BLaER1 (cell line): ENCODE results near the gene FLRT2.

Source experiments
- H3K27ac ChIP-seq: shearing (Covaris generic); formaldehyde crosslinking; 2 replicates; pipeline ENCODE4 v1.8.1; 2022
- H3K27me3 ChIP-seq: shearing (Covaris generic); formaldehyde crosslinking; 2 replicates; pipeline ENCODE4 v1.8.1; 2022
- H3K36me3 ChIP-seq: shearing (Covaris generic); formaldehyde crosslinking; 2 replicates; pipeline ENCODE4 v1.8.1; 2022
- H3K4me1 ChIP-seq: shearing (Covaris generic); formaldehyde crosslinking; 2 replicates; pipeline ENCODE4 v1.8.1; 2022
- H3K4me2 ChIP-seq: shearing (Covaris generic); formaldehyde crosslinking; 2 replicates; pipeline ENCODE4 v1.8.1; 2022
- H3K4me3 ChIP-seq: shearing (Covaris generic); formaldehyde crosslinking; 2 replicates; pipeline ENCODE4 v1.8.1; 2022
- H3K9ac ChIP-seq: shearing (Covaris generic); formaldehyde crosslinking; 2 replicates; pipeline ENCODE4 v1.8.1; 2022
- H3K9me3 ChIP-seq: shearing (Covaris generic); formaldehyde crosslinking; 2 replicates; pipeline ENCODE4 v1.8.1; 2022
- H4K20me1 ChIP-seq: shearing (Covaris generic); formaldehyde crosslinking; 2 replicates; pipeline ENCODE4 v1.8.1; 2022
- Cebpa-rat ChIP-seq: shearing (Covaris generic); IDR thresholded peaks from 2 replicates; pipeline ENCODE4 v1.8.1; 2022

Gene FLRT2

GRCh38 chr14:85516239-85517113 is 13.5 kb upstream of the FLRT2 start:
- Histone ChIP-seq H3K4me1 (no peaks in the 10 kb centered on the region), H3K9ac (no peak overlapping the region), H3K36me3 (no peaks in the 10 kb centered on the region), H3K27me3 (no peaks in the 10 kb centered on the region), H3K9me3 (no peaks in the 10 kb centered on the region), H4K20me1 (no peaks in the 10 kb centered on the region), H3K4me3 (no peak overlapping the region), H3K27ac (no peak overlapping the region), H3K4me2 (no peak overlapping the region)
- no peak for TF ChIP-seq Cebpa-rat

GRCh38 chr14:85517114-85517688 is 12.7 kb upstream of the FLRT2 start:
- Histone ChIP-seq H4K20me1 (no peaks in the 10 kb centered on the region), H3K36me3 (no peaks in the 10 kb centered on the region), H3K27ac (no peak overlapping the region), H3K4me2 (no peak overlapping the region), H3K27me3 (no peaks in the 10 kb centered on the region), H3K4me1 (no peaks in the 10 kb centered on the region), H3K9me3 (no peaks in the 10 kb centered on the region), H3K9ac (no peak overlapping the region), H3K4me3 (no peak overlapping the region)
- TF ChIP-seq Cebpa-rat = no peak

- no peak overlapping the region for H3K9ac ChIP-seq
- no peak overlapping the region for H3K4me2 ChIP-seq
- no peak overlapping the region for H3K4me3 ChIP-seq
- H4K20me1 ChIP-seq = no peaks in the 10 kb centered on the region
- no peaks in the 10 kb centered on the region for H3K36me3 ChIP-seq
- no peaks in the 10 kb centered on the region for H3K27me3 ChIP-seq
- no peak overlapping the region for H3K27ac ChIP-seq
- H3K9me3 ChIP-seq = no peaks in the 10 kb centered on the region
- no peak for TF ChIP-seq Cebpa-rat
- no peaks in the 10 kb centered on the region for H3K4me1 ChIP-seq
Observed at GRCh38 chr14:85519661-85520305, 10.2 kb upstream of the FLRT2 start.

GRCh38 chr14:85520581-85520980 is 9.4 kb upstream of the FLRT2 start:
- H3K36me3 ChIP-seq = no peaks in the 10 kb centered on the region
- no peaks in the 10 kb centered on the region for H3K27me3 ChIP-seq
- no peak overlapping the region for H3K9ac ChIP-seq
- H3K9me3 ChIP-seq = no peaks in the 10 kb centered on the region
- no peak for TF ChIP-seq Cebpa-rat
- H3K4me1 ChIP-seq = no peaks in the 10 kb centered on the region
- no peak overlapping the region for H3K4me3 ChIP-seq
- no peak overlapping the region for H3K27ac ChIP-seq
- no peak overlapping the region for H3K4me2 ChIP-seq
- no peaks in the 10 kb centered on the region for H4K20me1 ChIP-seq

- Histone ChIP-seq H3K4me1 (no peaks in the 10 kb centered on the region), H3K4me3 (no peak overlapping the region), H4K20me1 (no peaks in the 10 kb centered on the region), H3K9ac (no peak overlapping the region), H3K9me3 (no peaks in the 10 kb centered on the region), H3K27ac (no peak overlapping the region), H3K4me2 (no peak overlapping the region), H3K27me3 (no peaks in the 10 kb centered on the region), H3K36me3 (no peaks in the 10 kb centered on the region)
- TF ChIP-seq Cebpa-rat = no peak
Observed at GRCh38 chr14:85523624-85524023, 6.3 kb upstream of the FLRT2 start.

GRCh38 chr14:85527006-85527405 is 2.9 kb upstream of the FLRT2 start:
- peaks cover 28% of the 10 kb centered on the region for H3K9me3 ChIP-seq
- H3K27ac ChIP-seq = no peak overlapping the region
- TF ChIP-seq Cebpa-rat = no peak
- H4K20me1 ChIP-seq = no peaks in the 10 kb centered on the region
- no peaks in the 10 kb centered on the region for H3K36me3 ChIP-seq
- H3K9ac ChIP-seq = no peak overlapping the region
- no peaks in the 10 kb centered on the region for H3K4me1 ChIP-seq
- H3K4me2 ChIP-seq = no peak overlapping the region
- no peak overlapping the region for H3K4me3 ChIP-seq
- no peaks in the 10 kb centered on the region for H3K27me3 ChIP-seq

- Histone ChIP-seq H3K4me3 (no peak overlapping the region), H3K9me3 (peaks cover 33% of the 10 kb centered on the region), H3K9ac (no peak overlapping the region), H3K4me2 (no peak overlapping the region), H4K20me1 (no peaks in the 10 kb centered on the region), H3K27me3 (no peaks in the 10 kb centered on the region), H3K4me1 (no peaks in the 10 kb centered on the region), H3K36me3 (no peaks in the 10 kb centered on the region), H3K27ac (no peak overlapping the region)
- no peak for TF ChIP-seq Cebpa-rat
Observed at GRCh38 chr14:85527445-85528035, 2.4 kb upstream of the FLRT2 start.

GRCh38 chr14:85528080-85528896 is 1.7 kb upstream of the FLRT2 start:
- no peak overlapping the region for H3K4me3 ChIP-seq
- H4K20me1 ChIP-seq = no peaks in the 10 kb centered on the region
- no peaks in the 10 kb centered on the region for H3K27me3 ChIP-seq
- H3K27ac ChIP-seq = no peak overlapping the region
- no peaks in the 10 kb centered on the region for H3K4me1 ChIP-seq
- TF ChIP-seq Cebpa-rat = no peak
- H3K36me3 ChIP-seq = no peaks in the 10 kb centered on the region
- no peak overlapping the region for H3K4me2 ChIP-seq
- H3K9ac ChIP-seq = no peak overlapping the region
- H3K9me3 ChIP-seq = peaks cover 41% of the 10 kb centered on the region

GRCh38 chr14:85528897-85529631 is 880 bp upstream of the FLRT2 start:
- Histone ChIP-seq H4K20me1 (no peaks in the 10 kb centered on the region), H3K4me3 (no peak overlapping the region), H3K27me3 (no peaks in the 10 kb centered on the region), H3K27ac (no peak overlapping the region), H3K36me3 (no peaks in the 10 kb centered on the region), H3K9me3 (peaks cover 48% of the 10 kb centered on the region), H3K4me1 (no peaks in the 10 kb centered on the region), H3K4me2 (no peak overlapping the region), H3K9ac (no peak overlapping the region)
- no peak for TF ChIP-seq Cebpa-rat
